ENCODE results near the gene DAB1.

The DAB1 gene

DNA sequence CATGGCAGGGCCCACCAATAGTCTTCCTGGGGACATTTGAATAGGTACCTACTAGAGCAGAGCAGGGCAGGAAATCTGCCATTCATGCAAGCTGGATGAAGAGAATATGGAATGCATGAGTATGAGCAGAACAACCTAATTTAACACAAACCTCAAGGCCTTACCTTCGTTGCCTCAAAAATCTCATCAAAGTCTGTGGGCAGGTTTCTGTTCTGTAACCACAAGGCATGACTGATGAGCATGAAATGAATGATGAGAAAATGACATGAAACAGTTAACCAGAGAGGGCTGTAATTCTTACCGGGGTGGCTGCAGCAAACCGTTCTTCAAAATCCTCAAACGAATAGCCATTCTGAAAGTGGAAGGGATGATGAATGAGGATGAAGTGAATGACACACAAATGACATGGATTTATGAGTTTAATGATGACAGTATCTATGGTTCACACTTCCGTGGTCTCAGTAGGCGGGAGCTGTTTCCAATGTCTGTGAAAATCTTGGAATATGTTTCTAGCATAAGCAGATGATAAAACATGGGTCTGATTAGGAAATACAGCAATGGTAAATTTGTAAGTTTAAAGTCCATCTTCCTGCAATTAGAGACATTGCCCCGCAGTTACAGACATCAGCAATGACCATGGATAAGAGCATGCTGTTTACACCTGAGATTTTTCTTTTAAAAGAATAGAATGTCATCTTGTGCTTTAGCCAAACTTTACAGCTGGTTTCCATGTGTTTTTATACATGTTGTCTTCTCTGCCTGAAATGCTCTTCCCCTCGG lies 390.4 kb downstream of the DAB1 start:
- no peak for DNase-seq (ENCODE audit: low read depth, low spot score)

DNA sequence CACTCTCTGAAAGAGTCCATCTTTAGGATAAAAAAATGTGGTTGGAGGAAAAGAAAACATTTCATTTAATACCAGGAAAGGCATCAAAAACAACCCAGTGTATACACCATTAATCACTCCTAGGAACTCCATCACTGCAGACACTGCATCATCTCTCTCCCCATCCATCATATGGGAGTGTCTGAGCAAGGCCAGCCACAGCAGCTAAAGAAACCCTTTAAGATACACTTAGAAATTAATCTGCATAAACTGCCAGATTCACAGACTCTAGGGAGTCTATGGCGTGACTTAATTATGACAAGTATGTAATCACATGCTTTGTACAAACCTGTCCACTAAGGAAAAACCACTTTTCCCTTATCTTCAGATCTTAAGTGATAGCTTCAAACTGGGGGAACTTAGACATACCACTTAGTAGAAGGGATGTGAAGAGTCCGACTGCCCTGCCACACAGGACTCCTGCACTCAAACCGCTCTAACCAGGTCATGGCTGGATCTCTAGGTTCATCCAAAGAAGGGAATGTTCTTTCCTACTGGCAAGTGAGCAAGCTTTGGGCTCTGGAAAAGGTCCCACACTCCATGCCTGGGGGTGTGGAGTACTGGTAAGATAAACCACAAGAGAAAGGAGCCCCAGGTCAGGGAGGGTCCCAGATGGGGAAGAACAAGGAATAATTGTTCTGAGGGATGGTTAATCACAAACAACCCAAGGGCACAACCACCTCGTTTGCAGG lies 397.1 kb downstream of the DAB1 start:
- no peak overlapping the region for H3K9ac ChIP-seq (ENCODE audit: insufficient read length, low read depth)
- DNase-seq (ENCODE audit: low read depth, low spot score): no peak
- peaks cover 9% of the 10 kb centered on the region; the same call in 1 of the 2 replicates for H3K9me3 ChIP-seq (ENCODE audit: insufficient read depth, low read length)
- H3K27me3 ChIP-seq (ENCODE audit: insufficient read depth, insufficient read length): no peaks in the 10 kb centered on the region
- H3K4me3 ChIP-seq (ENCODE audit: insufficient read length, low read depth): no peak overlapping the region
- H3K36me3 ChIP-seq (ENCODE audit: insufficient read depth, insufficient read length, low read length): no peaks in the 10 kb centered on the region
- H3K4me1 ChIP-seq (ENCODE audit: insufficient read depth, insufficient read length): peaks cover 11% of the 10 kb centered on the region
- TF ChIP-seq ZNF274 (IDR thresholded peaks at IDR 0.05; ENCODE audit: low read depth, low read length) (no peak), YY1 (IDR thresholded peaks at IDR 0.05; ENCODE audit: insufficient read depth, insufficient read length) (no peak), SUZ12 (IDR thresholded peaks at IDR 0.05; ENCODE audit: extremely low read depth, insufficient read depth, insufficient read length) (no peak)

More for the DNA sequence above, 390.4 kb downstream of the DAB1 start:
- no peak for TF ChIP-seq SUZ12 (IDR thresholded peaks at IDR 0.05; ENCODE audit: extremely low read depth, insufficient read depth, insufficient read length)
- TF ChIP-seq YY1 (IDR thresholded peaks at IDR 0.05; ENCODE audit: insufficient read depth, insufficient read length): no peak
- TF ChIP-seq ZNF274 (IDR thresholded peaks at IDR 0.05; ENCODE audit: low read depth, low read length): no peak
- Histone ChIP-seq H3K9ac (ENCODE audit: insufficient read length, low read depth) (no peak overlapping the region), H3K36me3 (ENCODE audit: insufficient read depth, insufficient read length, low read length) (no peaks in the 10 kb centered on the region), H3K27me3 (ENCODE audit: insufficient read depth, insufficient read length) (no peaks in the 10 kb centered on the region), H3K4me1 (ENCODE audit: insufficient read depth, insufficient read length) (no peaks in the 10 kb centered on the region), H3K9me3 (ENCODE audit: insufficient read depth, low read length) (peaks cover 9% of the 10 kb centered on the region; the same call in 1 of the 2 replicates), H3K4me3 (ENCODE audit: insufficient read length, low read depth) (no peak overlapping the region)

DNA sequence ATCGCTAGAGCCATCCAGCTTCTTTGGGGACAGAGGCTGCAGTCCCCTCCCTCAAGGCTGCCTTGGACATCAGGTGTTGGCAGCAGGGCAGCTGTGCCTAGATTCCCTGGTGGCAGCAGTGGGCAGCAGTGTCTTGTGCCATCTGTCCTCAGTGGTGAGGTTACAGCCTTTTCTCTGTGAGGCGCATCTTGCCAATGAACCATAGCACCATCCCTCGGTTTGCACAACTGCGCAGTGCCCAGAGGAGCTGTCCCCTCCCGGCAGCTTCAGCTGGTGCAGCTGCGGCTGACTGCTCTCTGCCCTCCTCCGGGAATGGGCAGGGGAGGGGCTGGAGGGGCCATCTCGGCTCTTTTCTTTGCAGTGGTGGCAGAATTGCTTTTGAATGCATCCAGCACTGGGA lies 399.0 kb downstream of the DAB1 start:
- Histone ChIP-seq H3K9ac (ENCODE audit: insufficient read length, low read depth) (peak overlapping the region; percentile 29), H3K27me3 (ENCODE audit: insufficient read depth, insufficient read length) (no peaks in the 10 kb centered on the region), H3K36me3 (ENCODE audit: insufficient read depth, insufficient read length, low read length) (no peaks in the 10 kb centered on the region), H3K4me3 (ENCODE audit: insufficient read length, low read depth) (no peak overlapping the region), H3K4me1 (ENCODE audit: insufficient read depth, insufficient read length) (peaks cover 11% of the 10 kb centered on the region), H3K9me3 (ENCODE audit: insufficient read depth, low read length) (peaks cover 9% of the 10 kb centered on the region; the same call in 1 of the 2 replicates)
- TF ChIP-seq YY1 (IDR thresholded peaks at IDR 0.05; ENCODE audit: insufficient read depth, insufficient read length) (no peak), ZNF274 (IDR thresholded peaks at IDR 0.05; ENCODE audit: low read depth, low read length) (no peak), SUZ12 (IDR thresholded peaks at IDR 0.05; ENCODE audit: extremely low read depth, insufficient read depth, insufficient read length) (no peak)
- no peak for DNase-seq (ENCODE audit: low read depth, low spot score)

DNA sequence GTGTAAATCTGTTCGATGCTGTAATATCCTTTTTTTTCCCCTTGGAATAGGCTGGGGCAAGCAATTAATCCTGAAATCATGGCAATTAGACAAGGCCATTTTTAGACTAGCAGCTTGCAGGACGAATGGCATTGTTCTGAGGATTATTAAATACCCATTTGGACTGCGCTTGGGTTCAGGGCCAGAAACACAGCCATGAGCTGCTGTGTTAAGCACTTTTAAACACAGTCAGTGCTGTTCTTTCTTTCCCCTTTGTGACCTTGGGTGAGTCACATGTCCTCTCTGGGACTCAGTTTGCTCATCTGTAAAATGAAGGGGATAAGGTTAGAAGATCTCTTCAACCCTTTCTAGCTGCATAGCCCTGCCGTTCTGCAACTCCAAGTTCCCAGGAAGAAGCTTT lies 399.4 kb downstream of the DAB1 start:
- Histone ChIP-seq H3K4me3 (ENCODE audit: insufficient read length, low read depth) (no peak overlapping the region), H3K36me3 (ENCODE audit: insufficient read depth, insufficient read length, low read length) (no peaks in the 10 kb centered on the region), H3K27me3 (ENCODE audit: insufficient read depth, insufficient read length) (no peaks in the 10 kb centered on the region), H3K9me3 (ENCODE audit: insufficient read depth, low read length) (peaks cover 7% of the 10 kb centered on the region; the same call in 1 of the 2 replicates), H3K9ac (ENCODE audit: insufficient read length, low read depth) (no peak overlapping the region), H3K4me1 (ENCODE audit: insufficient read depth, insufficient read length) (peaks cover 11% of the 10 kb centered on the region)
- TF ChIP-seq ZNF274 (IDR thresholded peaks at IDR 0.05; ENCODE audit: low read depth, low read length) (no peak), YY1 (IDR thresholded peaks at IDR 0.05; ENCODE audit: insufficient read depth, insufficient read length) (no peak), SUZ12 (IDR thresholded peaks at IDR 0.05; ENCODE audit: extremely low read depth, insufficient read depth, insufficient read length) (no peak)
- DNase-seq (ENCODE audit: low read depth, low spot score): no peak

DNA sequence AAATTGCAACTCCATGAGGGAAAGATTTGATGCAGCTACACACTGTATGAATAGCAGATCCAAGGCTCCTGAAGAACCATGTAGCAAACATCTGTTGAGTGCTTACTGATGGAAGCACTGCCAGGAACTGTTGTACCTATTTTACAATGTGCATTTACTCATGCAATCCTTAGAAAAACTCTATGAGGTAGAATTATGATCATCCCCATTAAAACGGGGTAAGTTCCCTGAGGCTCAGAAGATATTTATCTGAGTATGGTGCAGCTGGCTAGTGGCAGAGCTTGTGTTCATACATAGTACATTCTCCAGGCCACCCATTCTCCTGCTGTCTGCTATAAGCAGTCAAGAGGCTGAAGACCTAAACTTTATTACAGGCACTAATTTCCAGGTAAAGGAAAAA lies 403.6 kb downstream of the DAB1 start:
- Histone ChIP-seq H3K4me3 (ENCODE audit: insufficient read length, low read depth) (no peak overlapping the region), H3K27me3 (ENCODE audit: insufficient read depth, insufficient read length) (no peaks in the 10 kb centered on the region), H3K4me1 (ENCODE audit: insufficient read depth, insufficient read length) (peaks cover 6% of the 10 kb centered on the region), H3K9me3 (ENCODE audit: insufficient read depth, low read length) (no peaks in the 10 kb centered on the region), H3K9ac (ENCODE audit: insufficient read length, low read depth) (no peak overlapping the region), H3K36me3 (ENCODE audit: insufficient read depth, insufficient read length, low read length) (no peaks in the 10 kb centered on the region)
- DNase-seq (ENCODE audit: low read depth, low spot score): no peak
- TF ChIP-seq YY1 (IDR thresholded peaks at IDR 0.05; ENCODE audit: insufficient read depth, insufficient read length) (no peak), SUZ12 (IDR thresholded peaks at IDR 0.05; ENCODE audit: extremely low read depth, insufficient read depth, insufficient read length) (no peak), ZNF274 (IDR thresholded peaks at IDR 0.05; ENCODE audit: low read depth, low read length) (no peak)

DNA sequence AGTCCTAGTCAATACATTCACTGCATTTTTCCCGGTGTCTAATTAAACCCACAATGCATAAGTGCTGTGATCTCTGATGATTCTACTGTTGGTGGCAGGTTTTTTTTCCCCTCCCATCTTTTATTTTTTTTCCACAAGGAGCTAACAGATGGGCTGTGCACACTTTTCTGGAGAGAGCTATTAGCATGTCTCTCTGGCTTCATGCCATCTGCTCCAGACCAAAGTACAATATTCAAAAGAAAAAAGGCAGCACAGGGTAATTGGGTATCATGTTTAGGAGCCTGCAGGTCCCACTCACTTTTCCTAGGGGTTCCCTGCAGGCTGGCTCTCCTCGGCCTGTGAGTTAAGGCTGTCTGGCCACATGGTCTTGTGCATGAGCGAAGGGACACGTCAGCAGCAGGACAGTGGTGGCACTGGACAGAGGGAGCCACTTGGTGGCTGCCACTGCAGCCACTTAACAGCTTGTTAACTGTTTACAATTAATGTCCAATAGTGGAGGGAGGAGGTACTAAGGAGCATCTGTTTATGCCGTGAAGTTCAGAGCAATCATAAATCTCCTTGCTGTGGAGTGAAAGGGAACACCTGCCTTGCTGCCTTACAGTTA lies 404.5 kb downstream of the DAB1 start:
- H3K4me1 ChIP-seq (ENCODE audit: insufficient read depth, insufficient read length): peaks cover 2% of the 10 kb centered on the region
- DNase-seq (ENCODE audit: low read depth, low spot score): no peak

DNA sequence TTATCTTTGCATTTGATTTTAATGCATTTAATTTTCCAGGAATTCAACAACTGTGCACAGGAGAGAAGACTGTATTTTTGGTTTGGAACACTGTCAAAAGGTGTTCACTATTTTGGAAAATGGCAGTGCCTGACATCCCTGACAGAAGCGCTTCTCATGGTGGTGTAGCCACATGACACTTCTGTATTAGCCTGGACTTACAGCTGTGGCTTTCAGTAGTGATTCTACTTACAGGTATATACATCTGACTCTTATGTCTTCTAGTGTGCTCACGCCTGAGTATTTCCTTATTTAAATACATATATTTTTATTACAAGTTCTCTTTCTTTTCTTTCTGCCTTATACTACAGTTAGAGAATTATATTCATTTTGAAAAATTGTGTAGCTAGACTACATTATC lies 405.7 kb downstream of the DAB1 start:
- Histone ChIP-seq H3K4me3 (ENCODE audit: insufficient read length, low read depth) (no peak overlapping the region), H3K9ac (ENCODE audit: insufficient read length, low read depth) (no peak overlapping the region), H3K4me1 (ENCODE audit: insufficient read depth, insufficient read length) (peaks cover 2% of the 10 kb centered on the region), H3K36me3 (ENCODE audit: insufficient read depth, insufficient read length, low read length) (no peaks in the 10 kb centered on the region), H3K27me3 (ENCODE audit: insufficient read depth, insufficient read length) (no peaks in the 10 kb centered on the region), H3K9me3 (ENCODE audit: insufficient read depth, low read length) (no peaks in the 10 kb centered on the region)
- DNase-seq (ENCODE audit: low read depth, low spot score): no peak
- TF ChIP-seq SUZ12 (IDR thresholded peaks at IDR 0.05; ENCODE audit: extremely low read depth, insufficient read depth, insufficient read length) (no peak), YY1 (IDR thresholded peaks at IDR 0.05; ENCODE audit: insufficient read depth, insufficient read length) (no peak), ZNF274 (IDR thresholded peaks at IDR 0.05; ENCODE audit: low read depth, low read length) (no peak)

More for the DNA sequence above, 404.5 kb downstream of the DAB1 start:
- H3K9ac ChIP-seq (ENCODE audit: insufficient read length, low read depth): no peak overlapping the region
- H3K9me3 ChIP-seq (ENCODE audit: insufficient read depth, low read length): no peaks in the 10 kb centered on the region
- H3K36me3 ChIP-seq (ENCODE audit: insufficient read depth, insufficient read length, low read length): no peaks in the 10 kb centered on the region
- no peaks in the 10 kb centered on the region for H3K27me3 ChIP-seq (ENCODE audit: insufficient read depth, insufficient read length)
- H3K4me3 ChIP-seq (ENCODE audit: insufficient read length, low read depth): no peak overlapping the region
- no peak for TF ChIP-seq YY1 (IDR thresholded peaks at IDR 0.05; ENCODE audit: insufficient read depth, insufficient read length)
- no peak for TF ChIP-seq SUZ12 (IDR thresholded peaks at IDR 0.05; ENCODE audit: extremely low read depth, insufficient read depth, insufficient read length)
- no peak for TF ChIP-seq ZNF274 (IDR thresholded peaks at IDR 0.05; ENCODE audit: low read depth, low read length)
